ENCODE measurements around the gene ATXN7L1.

ATXN7L1 gene

GRCh38 chr7:105826143-105826542 lies 50.3 kb downstream of the ATXN7L1 start:
- DNase-seq: no peak

DNA sequence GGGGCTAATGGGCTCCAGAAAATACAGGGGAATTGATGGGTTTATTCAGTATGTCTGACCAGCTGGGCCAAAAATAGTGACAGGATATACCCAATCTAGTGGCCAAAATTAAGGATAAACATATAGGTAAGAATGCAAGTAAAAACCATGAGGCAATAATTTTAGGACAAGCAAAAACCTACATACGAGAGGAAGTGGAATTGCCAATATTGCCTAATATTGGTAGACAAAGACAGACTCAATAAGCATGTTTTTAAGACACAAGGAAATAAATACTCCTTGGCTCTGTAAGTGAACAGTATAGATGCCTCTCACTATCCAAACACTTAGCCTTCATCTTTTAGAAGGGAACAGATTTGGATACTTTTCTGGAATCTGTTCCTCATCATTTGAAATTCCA lies 51.0 kb downstream of the ATXN7L1 start:
- DNase-seq: no peak

GRCh38 chr7:105822806-105823205 lies 53.6 kb downstream of the ATXN7L1 start:
- DNase-seq: no peak

DNA sequence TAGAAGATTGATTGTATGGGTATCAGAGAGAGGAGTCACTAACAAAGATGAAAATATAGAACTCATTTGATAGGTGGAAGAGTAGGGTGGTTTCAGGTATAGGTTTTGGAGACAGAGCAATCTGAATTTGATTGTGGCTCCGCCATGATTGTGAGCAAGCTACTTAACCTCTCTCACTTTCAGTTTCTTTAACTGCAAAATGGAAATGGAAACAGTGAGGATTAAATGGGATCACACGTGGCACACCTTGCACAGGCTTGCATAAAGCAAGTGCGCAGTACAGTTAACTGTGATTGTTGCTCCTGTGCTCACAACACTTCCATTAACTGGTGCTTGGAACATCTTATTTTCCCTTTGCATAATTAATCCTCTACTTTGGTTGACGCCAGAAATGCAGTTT lies 54.9 kb downstream of the ATXN7L1 start:
- no peak for DNase-seq

DNA sequence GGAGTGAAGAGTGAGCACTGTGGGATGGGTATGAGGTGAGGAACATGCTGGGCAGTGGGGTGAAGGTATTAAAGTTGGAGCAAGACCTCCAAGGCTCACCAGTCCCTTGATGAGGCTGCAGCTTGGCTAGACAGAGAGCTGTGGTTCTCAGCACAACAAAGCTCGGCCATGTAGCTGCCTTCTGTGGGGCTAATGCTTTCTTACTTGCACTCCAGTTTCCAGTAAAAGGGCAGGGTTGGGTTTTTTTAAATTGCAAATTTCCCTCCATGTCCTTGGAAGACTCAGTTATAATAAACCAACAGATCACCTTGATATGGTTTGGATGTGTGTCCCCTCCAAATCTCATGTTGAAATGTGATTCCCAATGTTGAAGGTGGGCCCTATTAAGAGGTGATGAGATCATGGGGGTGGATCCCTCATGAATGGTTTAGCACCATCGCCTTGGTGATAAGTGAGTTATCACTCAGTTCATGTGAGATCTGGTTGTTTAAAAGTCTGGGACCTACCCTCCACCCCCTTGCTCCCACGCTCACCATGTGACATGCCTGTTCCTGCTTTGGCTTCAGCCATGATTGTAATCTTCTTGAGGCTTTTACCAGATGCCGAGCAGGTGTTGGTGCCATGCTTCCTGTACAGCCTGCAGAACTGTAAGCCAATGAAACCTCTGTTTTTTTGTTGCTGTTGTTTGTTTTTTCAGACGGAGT lies 55.9 kb downstream of the ATXN7L1 start:
- DNase-seq: no peak

GRCh38 chr7:105819559-105819958 lies 56.8 kb downstream of the ATXN7L1 start:
- DNase-seq: no peak

DNA sequence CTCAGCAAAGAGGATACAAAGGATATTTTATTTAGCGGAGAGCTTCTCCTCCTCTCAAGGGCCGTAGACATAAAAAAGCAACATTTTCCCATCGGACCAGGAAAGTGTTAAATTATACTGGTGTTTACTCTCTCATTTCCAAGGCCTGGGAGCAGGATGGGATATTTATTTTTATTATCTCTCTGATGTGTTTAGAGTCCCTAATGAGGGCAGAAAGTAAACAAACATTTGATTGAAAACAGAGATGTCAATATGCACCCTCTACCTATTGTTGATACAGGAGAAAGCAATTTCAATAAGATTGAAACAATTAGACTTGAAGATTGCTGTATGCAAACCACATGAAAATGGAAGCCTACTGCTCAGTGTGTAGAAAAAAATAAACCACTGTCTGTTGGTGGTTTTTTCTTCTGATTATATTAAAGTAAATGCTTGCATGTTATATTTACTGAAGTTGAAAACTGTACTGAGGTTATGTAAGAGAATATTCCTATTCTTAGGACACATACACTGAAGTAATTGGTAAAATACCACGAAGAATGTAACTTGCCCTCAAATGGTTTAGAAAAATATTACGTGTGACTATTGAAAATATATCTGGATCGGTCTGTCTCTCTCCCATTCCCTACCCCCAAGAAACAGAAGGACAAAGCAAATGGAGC lies 59.3 kb downstream of the ATXN7L1 start:
- no peak for DNase-seq

GRCh38 chr7:105816266-105816843 lies 60.0 kb downstream of the ATXN7L1 start:
- no peak for DNase-seq

- no peak for DNase-seq
These were observed 60.8 kb downstream of the ATXN7L1 start for GRCh38 chr7:105815576-105815975.

- DNase-seq: no peak
These were observed 61.9 kb downstream of the ATXN7L1 start for GRCh38 chr7:105814481-105814880.

GRCh38 chr7:105811189-105811847 lies 65.1 kb downstream of the ATXN7L1 start:
- DNase-seq: no peak

DNA sequence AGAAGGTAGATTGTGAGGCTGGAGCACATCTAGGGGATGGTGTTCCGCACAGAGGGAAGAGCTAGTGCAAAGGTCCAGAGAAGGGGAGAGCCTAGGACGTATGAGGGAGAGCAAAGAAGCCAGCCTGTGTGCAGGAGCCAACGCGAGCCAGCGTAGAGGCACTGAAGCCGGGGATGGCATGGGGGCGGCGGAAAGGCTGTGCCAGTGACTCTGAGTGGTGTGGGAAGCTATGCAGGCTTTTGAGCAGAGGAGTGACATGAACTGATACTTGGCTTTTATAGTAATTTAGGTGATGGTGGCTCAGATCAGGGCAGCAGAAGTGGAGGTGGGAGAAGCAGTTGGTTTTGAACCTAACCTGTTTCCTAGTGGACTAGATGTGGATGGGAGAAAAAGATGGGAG lies 65.8 kb downstream of the ATXN7L1 start:
- no peak for DNase-seq

GRCh38 chr7:105808703-105809590 lies 67.5 kb downstream of the ATXN7L1 start:
- DNase-seq: no peak

DNA sequence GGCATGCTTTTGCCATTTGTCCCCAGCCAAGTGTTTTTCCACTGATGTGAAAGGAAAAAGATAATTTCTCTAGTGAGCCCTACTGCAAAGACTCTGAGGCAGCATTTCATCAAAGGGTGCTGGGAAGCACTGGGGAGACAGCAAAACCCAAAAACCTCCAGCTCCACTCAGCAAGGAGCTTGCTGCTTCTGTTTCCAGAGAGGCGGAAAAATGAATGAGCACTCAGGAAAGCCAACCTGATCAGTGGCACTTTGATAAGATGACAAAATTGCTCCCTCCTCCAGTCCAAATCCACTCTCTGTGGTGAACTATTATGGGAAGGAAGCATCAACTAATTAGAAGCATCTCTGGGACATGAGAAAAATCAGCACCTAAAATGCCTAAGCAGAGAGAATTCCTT lies 68.2 kb downstream of the ATXN7L1 start:
- no peak for DNase-seq

DNA sequence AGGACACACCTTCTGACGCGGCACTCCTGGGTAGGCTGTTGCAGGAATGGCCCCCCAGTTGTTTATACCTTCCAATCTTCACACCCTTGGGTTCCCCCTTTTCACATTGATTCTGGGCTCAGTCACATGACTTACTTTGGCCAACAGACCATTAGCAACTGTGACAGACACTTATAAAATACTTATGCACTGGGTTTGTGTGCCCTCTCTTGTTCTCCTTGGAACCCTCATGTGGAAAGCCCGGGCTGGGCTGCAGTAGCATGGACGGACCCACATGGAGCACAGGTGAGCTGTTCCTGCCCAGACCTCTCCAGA lies 69.0 kb downstream of the ATXN7L1 start:
- no peak for DNase-seq

DNA sequence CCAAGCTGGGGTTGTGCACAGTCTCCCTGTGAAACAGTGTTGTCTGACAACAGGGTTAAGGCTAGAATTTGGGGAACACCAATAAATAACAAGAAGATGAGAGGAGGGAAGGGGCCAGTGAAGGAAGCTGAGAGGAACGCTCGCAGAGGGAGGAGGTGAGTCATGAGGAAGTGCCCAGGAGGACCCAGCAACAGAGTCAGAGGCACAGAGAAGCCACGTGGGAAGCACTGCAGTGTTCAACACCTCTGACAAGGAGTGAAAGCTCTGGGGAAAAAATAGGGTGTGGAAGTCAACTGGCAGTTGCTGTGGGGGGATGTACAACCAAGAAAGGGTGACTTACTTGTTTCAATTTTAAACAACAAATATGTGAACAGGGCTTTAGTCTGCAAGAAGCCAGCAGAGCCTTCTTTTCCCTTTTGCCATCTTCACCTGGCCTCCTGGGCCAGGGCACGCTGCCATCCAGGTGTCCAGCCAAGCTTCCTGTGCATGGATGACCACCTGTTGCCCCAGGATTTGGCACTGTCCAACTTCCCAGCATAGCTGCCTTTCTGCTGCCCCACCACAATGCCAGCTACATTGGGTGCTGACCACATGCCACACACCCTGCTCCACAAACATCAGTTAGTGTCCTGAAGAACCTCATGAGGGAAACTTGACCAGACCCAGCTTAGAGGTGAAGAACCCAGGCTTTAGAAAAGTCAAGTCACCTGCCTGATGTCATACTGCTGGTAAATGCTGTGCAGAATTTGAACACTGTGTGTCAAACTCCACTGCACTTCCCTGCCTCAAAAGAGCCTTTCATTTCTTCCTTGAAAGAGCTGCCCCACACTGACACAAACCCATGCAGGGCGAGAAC lies 69.6 kb downstream of the ATXN7L1 start:
- no peak for DNase-seq

DNA sequence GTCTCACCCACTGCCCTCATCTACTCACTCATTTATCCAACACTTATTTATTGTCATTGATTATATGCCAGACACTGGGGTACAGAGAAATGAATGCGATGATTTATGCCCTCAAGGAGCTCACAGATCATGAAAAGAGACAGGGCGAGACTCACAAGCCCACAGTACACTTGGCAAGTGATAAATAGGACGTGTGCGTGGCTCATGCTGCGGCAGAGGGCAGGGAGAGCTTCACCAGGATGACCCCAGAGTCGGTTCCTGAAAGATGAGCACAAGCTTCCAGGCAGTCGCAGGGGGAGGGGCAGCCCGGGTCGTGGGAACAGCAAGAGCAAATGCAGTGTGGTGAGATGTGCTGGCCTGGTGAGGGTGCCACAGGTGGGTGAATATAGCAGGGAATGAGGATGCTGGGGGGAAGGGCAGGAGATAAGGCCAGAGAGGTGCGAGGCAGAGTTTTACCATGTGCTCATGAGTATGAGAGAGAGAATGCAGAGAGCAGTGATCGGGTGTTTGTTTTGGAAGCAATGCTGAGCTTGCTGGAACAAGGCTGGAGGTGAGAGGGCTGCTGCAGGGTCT lies 70.9 kb downstream of the ATXN7L1 start:
- no peak for DNase-seq

DNA sequence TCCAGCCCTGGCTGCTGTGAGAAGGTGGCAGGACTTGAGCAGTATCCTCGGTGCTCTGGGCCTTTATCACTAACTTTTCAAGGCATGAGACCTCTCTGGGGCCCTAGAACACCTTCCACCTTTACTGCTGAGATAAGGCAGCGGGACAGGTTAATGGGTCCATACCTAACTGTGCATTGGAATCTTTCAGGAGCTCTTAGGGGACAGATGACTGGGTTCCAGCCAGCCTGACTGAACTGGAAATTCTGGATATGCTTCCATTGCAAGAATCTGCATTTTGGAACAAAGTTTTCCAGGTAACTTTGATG lies 73.0 kb downstream of the ATXN7L1 start:
- no peak for DNase-seq

DNA sequence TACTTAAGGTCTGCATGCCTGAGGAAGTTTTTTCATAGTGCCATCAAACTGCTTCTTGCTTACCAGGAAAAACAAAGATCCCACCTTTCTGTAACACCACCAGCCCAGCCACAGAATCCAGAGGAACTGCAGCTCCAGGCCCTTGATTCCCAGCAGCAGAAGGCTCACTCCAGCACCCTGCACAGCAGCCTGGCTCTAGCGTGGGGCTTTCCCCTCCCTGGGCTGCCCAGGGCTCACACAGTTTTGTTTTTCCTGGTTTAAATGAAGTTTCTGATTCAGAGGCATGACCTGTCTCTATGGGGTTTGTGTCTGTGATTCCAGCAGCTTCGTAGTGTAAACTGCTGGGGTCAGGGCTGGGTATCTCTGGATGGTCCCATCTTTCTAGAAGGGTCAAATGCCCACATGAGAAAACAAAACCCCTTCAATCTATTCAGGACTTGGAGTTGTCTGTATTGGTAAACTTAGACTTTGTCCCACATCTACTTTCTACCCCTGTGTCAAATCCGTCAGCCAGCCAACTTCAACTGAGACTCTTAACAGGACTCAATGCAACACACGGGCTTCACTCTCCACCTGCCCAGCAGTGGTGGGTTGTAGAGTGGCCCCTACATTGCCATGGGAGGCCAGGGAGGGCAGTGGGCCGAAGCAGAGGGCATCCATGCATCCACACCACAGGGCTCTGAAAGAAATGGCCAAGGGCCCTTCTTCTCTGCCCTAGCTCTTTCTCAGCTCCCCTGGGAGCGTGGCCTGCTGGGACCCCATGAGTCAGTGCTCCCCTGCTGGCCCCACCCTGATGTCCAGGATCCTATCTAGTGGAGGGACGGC lies 73.6 kb downstream of the ATXN7L1 start:
- no peak for DNase-seq

- no peak for DNase-seq
These were observed 75.4 kb downstream of the ATXN7L1 start for GRCh38 chr7:105800849-105801534.

Measured in NCI-H1092 (cell line).